Thyroid gland (tissue), 4 donors: ENCODE measurements around the gene ARL15.

Experiments used
- CTCF ChIP-seq, 6 experiments: fragments of 200-600 bp in 3 of 6; fragments of 450-650 bp in 3 of 6; sonication (generic) in 3 of 6; IDR thresholded peaks; one replicate each; pipeline ENCODE4 v1.5.1; 2016 to 2019; ENCODE audit warnings: antibody characterized with exemption in 6 of 6, mild to moderate bottlenecking in 2 of 6, inconsistent platforms in 1 of 6, moderate library complexity in 1 of 6
- POLR2A ChIP-seq, 2 donors: fragments of 450-650 bp; IDR thresholded peaks; one replicate each; pipeline ENCODE4 v1.6.1; 2017; ENCODE audit warnings: antibody characterized with exemption in 2 of 2, mild to moderate bottlenecking in 2 of 2, moderate library complexity in 1 of 2

DNA sequence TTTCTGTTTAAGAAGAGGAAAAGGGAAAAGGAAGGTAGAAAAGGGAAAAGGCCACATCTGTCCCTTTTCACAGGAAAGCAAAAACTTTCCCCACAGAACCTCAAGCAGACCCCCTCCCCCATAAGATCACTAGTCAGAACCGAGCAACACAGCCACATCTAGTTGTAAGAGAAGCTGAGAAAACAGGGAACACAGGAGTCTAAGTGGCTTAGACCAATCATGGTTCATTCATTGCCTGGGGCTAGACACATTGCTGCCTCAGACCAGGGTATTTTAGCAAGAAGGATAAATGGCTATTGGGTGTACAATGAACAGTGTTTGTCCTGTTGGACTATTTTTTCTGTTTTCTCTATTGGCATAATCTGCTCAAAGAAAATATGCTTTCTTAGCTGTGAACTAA, 98.0 kb downstream of the ARL15 start:
- no peak for TF ChIP-seq CTCF (IDR thresholded peaks at IDR 0.05)
- TF ChIP-seq POLR2A (IDR thresholded peaks at IDR 0.05) = no peak
